ENCODE measurements around the gene GNB1. TPM values are rescaled to one million over a fixed set of nuclear protein-coding genes. Genes with fewer than 3 reads are reported as not detected.

Gene GNB1
- total and polyA plus RNA-seq, 9 of the 15 experiments (the other 6 are each of a cell fraction or from before 2014, with no cell fraction given) = 34.3 to 388 (median 114) TPM

DNA sequence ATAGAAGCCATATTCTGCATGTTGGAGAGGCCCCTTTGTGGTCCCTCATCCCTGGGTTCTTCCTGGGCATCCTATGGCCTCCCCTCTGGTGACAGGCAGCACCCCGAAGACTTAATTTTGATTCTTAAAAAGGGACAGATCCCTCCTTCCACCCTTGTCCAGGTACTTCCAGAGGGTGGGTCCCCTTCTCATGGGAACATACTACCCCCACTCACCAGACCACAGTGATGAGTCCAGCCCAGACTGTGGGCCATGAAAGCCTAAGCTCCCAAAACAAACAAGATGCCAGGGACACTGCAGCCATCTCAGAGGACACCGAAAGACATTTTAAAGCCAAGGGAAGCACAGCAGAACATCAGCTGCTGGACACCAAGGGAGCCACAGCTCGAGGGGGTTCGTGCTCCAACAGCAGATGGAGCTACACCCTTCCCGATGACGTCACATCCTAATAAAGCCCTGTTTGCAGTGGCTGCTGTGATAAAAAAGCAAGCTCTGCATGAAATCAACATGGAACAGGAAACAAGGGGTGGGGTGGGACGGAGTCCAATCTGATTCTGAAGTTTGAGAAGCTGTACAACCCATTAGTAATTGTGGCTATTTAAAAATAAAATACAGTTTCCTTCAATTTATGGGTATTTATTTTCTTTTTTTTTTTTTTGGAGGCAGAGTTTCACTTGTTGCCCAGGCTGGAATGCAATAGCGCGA, 32.4 kb downstream of the GNB1 start (continued):
- peak in 1 of 2 experiments; percentile 49; a peak in 2 of 4 replicates for TF ChIP-seq MAZ (CRISPR knock-in tag; conservative IDR thresholded peaks at IDR 0.05 in 1 of 2, IDR thresholded peaks at IDR 0.05 in 1 of 2)
- TF ChIP-seq ZNF766 (CRISPR knock-in tag; conservative IDR thresholded peaks at IDR 0.05) = 0 out of 2 replicates have a peak, but pooled peaks have one; percentile 23
- TF ChIP-seq, protein P1, sequence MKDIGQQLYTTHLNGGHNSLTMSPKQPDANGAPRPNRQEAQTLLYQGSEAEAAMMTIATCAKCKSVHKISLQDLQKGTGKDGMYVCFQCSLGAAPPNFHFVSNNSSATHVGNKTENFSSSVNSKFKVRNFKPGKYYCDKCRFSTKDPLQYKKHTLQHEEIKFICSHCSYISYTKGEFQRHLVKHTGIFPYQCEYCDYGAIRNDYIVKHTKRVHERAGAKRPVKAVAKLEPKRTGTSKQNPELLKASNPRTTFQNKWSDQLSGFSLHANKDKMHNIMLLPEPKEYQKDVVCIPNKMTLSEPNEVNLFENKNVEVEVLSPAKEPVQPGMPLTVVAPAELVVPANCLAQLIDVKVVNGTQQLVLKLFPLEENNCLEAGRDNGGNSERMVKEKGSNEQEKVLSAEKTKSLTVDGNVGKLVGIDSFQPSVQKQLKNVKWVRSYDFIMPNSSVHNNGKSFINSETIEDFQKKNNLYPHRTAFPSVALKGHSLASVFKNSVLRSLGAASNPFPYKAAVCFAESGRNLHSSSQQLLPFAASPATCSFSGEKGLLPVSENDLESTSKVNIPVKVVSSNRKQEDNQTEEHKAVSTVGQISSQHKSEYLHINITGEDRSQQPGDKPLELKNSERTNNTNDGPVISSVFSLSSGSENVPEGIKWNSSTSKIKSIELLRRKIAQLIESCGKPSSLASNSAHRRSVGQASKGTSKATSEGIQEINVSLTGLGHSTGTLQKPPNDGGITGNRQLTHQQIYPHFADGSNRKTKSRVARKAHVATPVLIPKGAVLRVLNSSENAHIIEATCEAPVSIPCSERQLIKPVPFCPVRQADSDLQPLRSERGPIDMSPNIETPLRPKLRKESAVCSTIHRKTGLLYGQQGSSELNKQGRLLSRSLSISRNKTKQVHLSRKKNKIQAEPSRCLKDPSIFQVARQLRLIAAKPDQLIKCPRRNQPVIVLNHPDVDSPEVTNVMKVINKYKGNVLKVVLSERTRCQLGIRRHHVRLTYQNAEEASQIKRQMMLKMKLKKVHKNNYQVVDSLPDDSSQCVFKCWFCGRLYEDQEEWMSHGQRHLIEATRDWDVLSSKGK (CRISPR knock-in tag; IDR thresholded peaks at IDR 0.05) = no peak
- no peak for TF ChIP-seq RBM22 (IDR thresholded peaks at IDR 0.05; ENCODE audit: low read depth, low read length, poor library complexity, severe bottlenecking)
- peak in 1 of 2 experiments; percentile 30; a peak in 1 of 3 replicates for TF ChIP-seq CBX3 (IDR thresholded peaks at IDR 0.05; ENCODE audit: borderline replicate concordance in 1 of 2, low read length in 2 of 2)
- TF ChIP-seq ZNF780A (CRISPR knock-in tag; IDR thresholded peaks at IDR 0.05) = no peak
- no peak for TF ChIP-seq ELF1 (tag; IDR thresholded peaks at IDR 0.05)
- no peak for TF ChIP-seq MEF2D (tag; conservative IDR thresholded peaks at IDR 0.05; ENCODE audit: low read depth)
- TF ChIP-seq, protein P2, sequence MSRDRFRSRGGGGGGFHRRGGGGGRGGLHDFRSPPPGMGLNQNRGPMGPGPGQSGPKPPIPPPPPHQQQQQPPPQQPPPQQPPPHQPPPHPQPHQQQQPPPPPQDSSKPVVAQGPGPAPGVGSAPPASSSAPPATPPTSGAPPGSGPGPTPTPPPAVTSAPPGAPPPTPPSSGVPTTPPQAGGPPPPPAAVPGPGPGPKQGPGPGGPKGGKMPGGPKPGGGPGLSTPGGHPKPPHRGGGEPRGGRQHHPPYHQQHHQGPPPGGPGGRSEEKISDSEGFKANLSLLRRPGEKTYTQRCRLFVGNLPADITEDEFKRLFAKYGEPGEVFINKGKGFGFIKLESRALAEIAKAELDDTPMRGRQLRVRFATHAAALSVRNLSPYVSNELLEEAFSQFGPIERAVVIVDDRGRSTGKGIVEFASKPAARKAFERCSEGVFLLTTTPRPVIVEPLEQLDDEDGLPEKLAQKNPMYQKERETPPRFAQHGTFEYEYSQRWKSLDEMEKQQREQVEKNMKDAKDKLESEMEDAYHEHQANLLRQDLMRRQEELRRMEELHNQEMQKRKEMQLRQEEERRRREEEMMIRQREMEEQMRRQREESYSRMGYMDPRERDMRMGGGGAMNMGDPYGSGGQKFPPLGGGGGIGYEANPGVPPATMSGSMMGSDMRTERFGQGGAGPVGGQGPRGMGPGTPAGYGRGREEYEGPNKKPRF (IDR thresholded peaks at IDR 0.05; ENCODE audit: low read depth, low read length) = no peak
- TF ChIP-seq, protein P3, sequence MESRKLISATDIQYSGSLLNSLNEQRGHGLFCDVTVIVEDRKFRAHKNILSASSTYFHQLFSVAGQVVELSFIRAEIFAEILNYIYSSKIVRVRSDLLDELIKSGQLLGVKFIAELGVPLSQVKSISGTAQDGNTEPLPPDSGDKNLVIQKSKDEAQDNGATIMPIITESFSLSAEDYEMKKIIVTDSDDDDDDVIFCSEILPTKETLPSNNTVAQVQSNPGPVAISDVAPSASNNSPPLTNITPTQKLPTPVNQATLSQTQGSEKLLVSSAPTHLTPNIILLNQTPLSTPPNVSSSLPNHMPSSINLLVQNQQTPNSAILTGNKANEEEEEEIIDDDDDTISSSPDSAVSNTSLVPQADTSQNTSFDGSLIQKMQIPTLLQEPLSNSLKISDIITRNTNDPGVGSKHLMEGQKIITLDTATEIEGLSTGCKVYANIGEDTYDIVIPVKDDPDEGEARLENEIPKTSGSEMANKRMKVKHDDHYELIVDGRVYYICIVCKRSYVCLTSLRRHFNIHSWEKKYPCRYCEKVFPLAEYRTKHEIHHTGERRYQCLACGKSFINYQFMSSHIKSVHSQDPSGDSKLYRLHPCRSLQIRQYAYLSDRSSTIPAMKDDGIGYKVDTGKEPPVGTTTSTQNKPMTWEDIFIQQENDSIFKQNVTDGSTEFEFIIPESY (CRISPR knock-in tag; IDR thresholded peaks at IDR 0.05) = no peak
- no peak for TF ChIP-seq CBX1 (IDR thresholded peaks at IDR 0.05; ENCODE audit: low read depth)
- TF ChIP-seq, protein P4, sequence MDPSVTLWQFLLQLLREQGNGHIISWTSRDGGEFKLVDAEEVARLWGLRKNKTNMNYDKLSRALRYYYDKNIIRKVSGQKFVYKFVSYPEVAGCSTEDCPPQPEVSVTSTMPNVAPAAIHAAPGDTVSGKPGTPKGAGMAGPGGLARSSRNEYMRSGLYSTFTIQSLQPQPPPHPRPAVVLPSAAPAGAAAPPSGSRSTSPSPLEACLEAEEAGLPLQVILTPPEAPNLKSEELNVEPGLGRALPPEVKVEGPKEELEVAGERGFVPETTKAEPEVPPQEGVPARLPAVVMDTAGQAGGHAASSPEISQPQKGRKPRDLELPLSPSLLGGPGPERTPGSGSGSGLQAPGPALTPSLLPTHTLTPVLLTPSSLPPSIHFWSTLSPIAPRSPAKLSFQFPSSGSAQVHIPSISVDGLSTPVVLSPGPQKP (CRISPR knock-in tag; IDR thresholded peaks at IDR 0.05) = no peak
- TF ChIP-seq CSDE1 (IDR thresholded peaks at IDR 0.05) = no peak
- TF ChIP-seq PRMT5 (CRISPR knock-in tag; IDR thresholded peaks at IDR 0.05) = no peak
- TF ChIP-seq, protein P5, sequence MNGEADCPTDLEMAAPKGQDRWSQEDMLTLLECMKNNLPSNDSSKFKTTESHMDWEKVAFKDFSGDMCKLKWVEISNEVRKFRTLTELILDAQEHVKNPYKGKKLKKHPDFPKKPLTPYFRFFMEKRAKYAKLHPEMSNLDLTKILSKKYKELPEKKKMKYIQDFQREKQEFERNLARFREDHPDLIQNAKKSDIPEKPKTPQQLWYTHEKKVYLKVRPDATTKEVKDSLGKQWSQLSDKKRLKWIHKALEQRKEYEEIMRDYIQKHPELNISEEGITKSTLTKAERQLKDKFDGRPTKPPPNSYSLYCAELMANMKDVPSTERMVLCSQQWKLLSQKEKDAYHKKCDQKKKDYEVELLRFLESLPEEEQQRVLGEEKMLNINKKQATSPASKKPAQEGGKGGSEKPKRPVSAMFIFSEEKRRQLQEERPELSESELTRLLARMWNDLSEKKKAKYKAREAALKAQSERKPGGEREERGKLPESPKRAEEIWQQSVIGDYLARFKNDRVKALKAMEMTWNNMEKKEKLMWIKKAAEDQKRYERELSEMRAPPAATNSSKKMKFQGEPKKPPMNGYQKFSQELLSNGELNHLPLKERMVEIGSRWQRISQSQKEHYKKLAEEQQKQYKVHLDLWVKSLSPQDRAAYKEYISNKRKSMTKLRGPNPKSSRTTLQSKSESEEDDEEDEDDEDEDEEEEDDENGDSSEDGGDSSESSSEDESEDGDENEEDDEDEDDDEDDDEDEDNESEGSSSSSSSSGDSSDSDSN (IDR thresholded peaks at IDR 0.05; ENCODE audit: borderline replicate concordance in 1 of 2, low read depth in 2 of 2, low read length in 2 of 2) = no peak
